HepG2 (cell line): ENCODE data around the gene PARP3. TPM values are rescaled to one million over a fixed set of nuclear protein-coding genes. Genes with fewer than 3 reads are reported as not detected.
A peak's percentile ranks its signal among the peaks of the same experiment; 100 is the strongest.

Source experiments
- AGO2 ChIP-seq: fragments of 200-400 bp; formaldehyde crosslinking; optimal IDR thresholded peaks from 2 replicates; pipeline ENCODE3; 2017; ENCODE audit warnings: mild to moderate bottlenecking, low read depth, low read length, moderate library complexity
- ARNT2 ChIP-seq: sonication (generic); formaldehyde crosslinking; IDR thresholded peaks from 2 replicates; pipeline ENCODE4 v1.8.0; 2022; ENCODE audit warnings: mild to moderate bottlenecking, low read depth, missing genetic modification reagents, moderate library complexity
- FOXA1 ChIP-seq, 2 experiments: fragments of 450-650 bp in 1 of 2; sonication (generic) in 1 of 2; formaldehyde crosslinking in 1 of 2; IDR thresholded peaks; 2 replicates each; pipeline versions ENCODE4 v1.4.0 to v1.6.1; 2016 to 2020; ENCODE audit warnings: missing genetic modification reagents in 1 of 2
- GTF3A ChIP-seq: sonication (generic); formaldehyde crosslinking; conservative IDR thresholded peaks from 2 replicates; pipeline ENCODE4 v1.4.0; 2020; ENCODE audit warnings: mild to moderate bottlenecking, missing genetic modification reagents
- HIVEP1 ChIP-seq: sonication (generic); formaldehyde crosslinking; IDR thresholded peaks from 2 replicates; pipeline ENCODE4 v1.4.0; 2020; ENCODE audit warnings: mild to moderate bottlenecking, missing genetic modification reagents
- HMGXB4 ChIP-seq, 2 experiments: sonication (generic) in 1 of 2; formaldehyde crosslinking in 1 of 2; IDR thresholded peaks; 2 replicates each; pipeline versions ENCODE4 v1.4.0 to v1.6.1; 2018 to 2020; ENCODE audit warnings: missing genetic modification reagents in 2 of 2, borderline replicate concordance in 1 of 2, low read depth in 1 of 2, mild to moderate bottlenecking in 1 of 2, missing biosample characterization in 1 of 2
- HNRNPUL1 ChIP-seq: fragments of 200-400 bp; formaldehyde crosslinking; IDR thresholded peaks from 2 replicates; pipeline ENCODE4 v1.6.1; 2017; ENCODE audit warnings: low read depth, mild to moderate bottlenecking, low read length, moderate library complexity
- KDM5B ChIP-seq: sonication (generic); formaldehyde crosslinking; IDR thresholded peaks from 2 replicates; pipeline ENCODE4 v1.4.0; 2020; ENCODE audit warnings: missing genetic modification reagents, mild to moderate bottlenecking, borderline replicate concordance
- MEF2D ChIP-seq: sonication (generic); formaldehyde crosslinking; IDR thresholded peaks from 2 replicates; pipeline ENCODE4 v1.5.1; 2020; ENCODE audit warnings: mild to moderate bottlenecking, missing genetic modification reagents
- MYC ChIP-seq: sonication (generic); formaldehyde crosslinking; IDR thresholded peaks from 2 replicates; pipeline ENCODE4 v1.9.0; 2021; ENCODE audit warnings: missing genetic modification reagents, borderline replicate concordance
- NONO ChIP-seq, 2 experiments: fragments of 450-650 bp in 1 of 2; sonication (generic) in 1 of 2; formaldehyde crosslinking in 1 of 2; IDR thresholded peaks in 1 of 2; conservative IDR thresholded peaks in 1 of 2; 2 replicates each; pipeline versions ENCODE4 v1.6.1 to v1.8.0; 2017 to 2022; ENCODE audit warnings: mild to moderate bottlenecking in 1 of 2, missing genetic modification reagents in 1 of 2, moderate library complexity in 1 of 2
- PAX8 ChIP-seq: sonication (generic); formaldehyde crosslinking; IDR thresholded peaks from 2 replicates; pipeline ENCODE4 v1.8.0; 2022; ENCODE audit warnings: mild to moderate bottlenecking, missing genetic modification reagents, borderline replicate concordance
- SALL1 ChIP-seq: sonication (generic); formaldehyde crosslinking; IDR thresholded peaks from 2 replicates; pipeline ENCODE4 v1.8.0; 2022; ENCODE audit warnings: mild to moderate bottlenecking, missing genetic modification reagents
- SRSF1 ChIP-seq: fragments of 200-400 bp; formaldehyde crosslinking; optimal IDR thresholded peaks from 2 replicates; pipeline ENCODE3; 2017; ENCODE audit warnings: mild to moderate bottlenecking, low read depth, low read length, moderate library complexity
- TGIF2 ChIP-seq: IDR thresholded peaks from 2 replicates; pipeline ENCODE4 v1.6.1; 2016; ENCODE audit warnings: control low read depth, missing compliant biosample characterization
- ZNF414 ChIP-seq: sonication (generic); formaldehyde crosslinking; IDR thresholded peaks from 2 replicates; pipeline ENCODE4 v1.5.0; 2020; ENCODE audit warnings: missing genetic modification reagents
- ZNF513 ChIP-seq: sonication (generic); formaldehyde crosslinking; conservative IDR thresholded peaks from 2 replicates; pipeline ENCODE4 v1.5.0; 2020; ENCODE audit warnings: missing genetic modification reagents
- ZNF619 ChIP-seq: sonication (generic); formaldehyde crosslinking; IDR thresholded peaks from 2 replicates; pipeline ENCODE4 v1.4.0; 2020; ENCODE audit warnings: mild to moderate bottlenecking, missing genetic modification reagents
- ZNF713 ChIP-seq: sonication (generic); formaldehyde crosslinking; IDR thresholded peaks from 2 replicates; pipeline ENCODE4 v1.4.0; 2020; ENCODE audit warnings: mild to moderate bottlenecking, missing genetic modification reagents
- polyA plus RNA-seq, 8 experiments: library from polyadenylated mRNA; depleted of rRNA in 3 of 8; stranded (reverse) in 7 of 8; unstranded in 1 of 8; fragments of >200 nt; fragmentation: Illumina TruSeq in 4 of 8; extraction: Trizol in 4 of 8; gene quantifications; 2 replicates each; pipeline versions ENCODE4 v1.2.1 to v1.2.3, GENCODE V29; 2011 to 2016; ENCODE audit warnings: low read depth in 4 of 8, missing spikeins in 1 of 8, mixed read lengths in 1 of 8; ENCODE audit not compliant: insufficient read depth in 1 of 8
- total RNA-seq, 5 experiments: library from RNA; depleted of rRNA; stranded (reverse); fragments of >200 nt; fragmentation: Illumina TruSeq; extraction: Trizol; gene quantifications; 2 replicates each; pipeline ENCODE4 v1.2.3, GENCODE V29; 2016; ENCODE audit warnings: low read depth in 1 of 5

Gene PARP3
- total and polyA plus RNA-seq, 2 of the 13 experiments (the other 11 are each of a cell fraction or from before 2014, with no cell fraction given) = 11.2 to 21.5 TPM

- peak in 1 of 2 experiments; percentile 38; a peak in 1 of 4 replicates for TF ChIP-seq HMGXB4 (CRISPR knock-in tag; IDR thresholded peaks at IDR 0.05; ENCODE audit: borderline replicate concordance in 1 of 2, low read depth in 1 of 2)
- 0 out of 2 replicates have a peak, but pooled peaks have one; percentile 26 for TF ChIP-seq HIVEP1
- no peak for TF ChIP-seq MYC (CRISPR knock-in tag)
- 0 out of 2 replicates have a peak, but pooled peaks have one; percentile 11 for TF ChIP-seq TGIF2
- TF ChIP-seq KDM5B = 0 out of 2 replicates have a peak, but pooled peaks have one; percentile 40
- TF ChIP-seq ARNT2 = no peak
- TF ChIP-seq AGO2 = peak; percentile 4
- TF ChIP-seq HNRNPUL1 = no peak
- TF ChIP-seq ZNF513 = no peak
- no peak for TF ChIP-seq MEF2D
- no peak for TF ChIP-seq GTF3A (CRISPR knock-in tag)
- TF ChIP-seq SRSF1 = no peak
- TF ChIP-seq ZNF619 (CRISPR knock-in tag) = 0 out of 2 replicates have a peak, but pooled peaks have one; percentile 18
- no peak; the same call in 1 of the 2 replicates for TF ChIP-seq SALL1
- TF ChIP-seq FOXA1 (IDR thresholded peaks at IDR 0.05) = no peak
- no peak for TF ChIP-seq FOXA1 (CRISPR knock-in tag; IDR thresholded peaks at IDR 0.05)
- TF ChIP-seq ZNF713 (CRISPR knock-in tag) = 0 out of 2 replicates have a peak, but pooled peaks have one; percentile 53
- TF ChIP-seq ZNF414 (CRISPR knock-in tag) = no peak
- no peak for TF ChIP-seq PAX8 (CRISPR knock-in tag)
- TF ChIP-seq NONO (IDR thresholded peaks at IDR 0.05) = no peak
- no peak for TF ChIP-seq NONO (CRISPR knock-in tag; conservative IDR thresholded peaks at IDR 0.05)
These were observed 42.1 kb downstream of the PARP3 start (continued) for GRCh38 chr3:51984269-51984647.
